Ascending aorta (tissue), 2 donors: Measurements from ENCODE around the gene STRN3. TPM values are rescaled to one million over a fixed set of nuclear protein-coding genes. Genes with fewer than 3 reads are reported as not detected.

ENCODE experiments used
- DNase-seq, 2 donors: peaks; one replicate each; pipeline ENCODE4 v3.0.0-alpha.2; 2019; ENCODE audit warnings: low spot score in 2 of 2
- H3K27ac ChIP-seq, 2 donors: fragments of 200-600 bp; sonication (generic); one replicate each; pipeline ENCODE4 v1.5.1; 2016 to 2017; ENCODE audit warnings: mild to moderate bottlenecking in 1 of 2
- H3K27me3 ChIP-seq: fragments of 200-600 bp; sonication (generic); one replicate; pipeline ENCODE4 v1.5.1; 2017
- H3K36me3 ChIP-seq, 2 donors: fragments of 200-600 bp; sonication (generic); one replicate each; pipeline ENCODE4 v1.5.1; 2016
- H3K4me1 ChIP-seq, 2 donors: fragments of 200-600 bp; sonication (generic); one replicate each; pipeline ENCODE4 v1.5.1; 2016 to 2017; ENCODE audit warnings: mild to moderate bottlenecking in 1 of 2
- H3K4me3 ChIP-seq, 2 donors: fragments of 200-600 bp; sonication (generic); one replicate each; pipeline ENCODE4 v1.5.1; 2016 to 2017; ENCODE audit warnings: mild to moderate bottlenecking in 1 of 2
- H3K9me3 ChIP-seq, 2 donors: fragments of 200-600 bp; sonication (generic); one replicate each; pipeline ENCODE4 v1.5.1; 2016
- CTCF ChIP-seq, 3 experiments: fragments of 200-600 bp in 2 of 3; fragments of 450-650 bp in 1 of 3; sonication (generic) in 2 of 3; IDR thresholded peaks; one replicate each; pipeline ENCODE4 v1.5.1; 2016 to 2019; ENCODE audit warnings: antibody characterized with exemption in 3 of 3, mild to moderate bottlenecking in 1 of 3, moderate library complexity in 1 of 3
- intact Hi-C: fragments of 100-400 bp; cut with DNase I; formaldehyde crosslinking; loops from one replicate; pipeline ENCODE4 v1.15.1; 2023
- total RNA-seq: library from RNA; depleted of rRNA; stranded (reverse); fragments of >200 nt; gene quantifications from one replicate; pipeline ENCODE4 v1.1.0, GENCODE V29; 2016

Gene STRN3
- total RNA-seq, 1 donor from 2014 or later: 38.5 TPM

DNA sequence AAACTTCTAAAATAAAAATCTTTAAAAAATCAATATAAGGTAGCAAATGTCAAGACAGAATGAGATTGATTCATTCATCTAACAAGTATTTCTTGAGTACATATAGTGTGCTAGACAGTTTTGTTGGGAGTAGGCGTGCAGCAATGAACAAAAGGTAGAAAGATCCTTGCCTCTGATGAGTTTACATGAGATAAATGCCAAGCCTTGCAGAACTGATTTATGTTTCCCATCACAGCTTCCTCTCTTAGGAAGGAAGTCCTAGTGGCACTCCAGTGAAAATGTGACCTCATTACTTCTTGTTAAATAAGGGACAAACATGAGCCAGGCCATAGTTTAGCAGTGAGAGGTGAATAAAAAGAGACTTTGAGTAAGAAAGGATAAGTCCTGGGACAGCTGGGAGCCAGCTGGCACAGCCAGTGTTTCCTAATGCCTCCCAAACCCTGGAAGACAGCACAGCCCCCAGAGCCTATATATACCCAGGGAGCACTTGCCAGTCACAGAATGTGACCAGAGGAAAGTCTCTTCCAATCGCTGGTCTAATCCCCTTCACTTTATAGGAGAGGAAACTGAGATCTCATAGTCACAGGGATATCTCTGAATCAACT lies 156.5 kb downstream of the STRN3 start:
- intact Hi-C loops: no loop called here

DNA sequence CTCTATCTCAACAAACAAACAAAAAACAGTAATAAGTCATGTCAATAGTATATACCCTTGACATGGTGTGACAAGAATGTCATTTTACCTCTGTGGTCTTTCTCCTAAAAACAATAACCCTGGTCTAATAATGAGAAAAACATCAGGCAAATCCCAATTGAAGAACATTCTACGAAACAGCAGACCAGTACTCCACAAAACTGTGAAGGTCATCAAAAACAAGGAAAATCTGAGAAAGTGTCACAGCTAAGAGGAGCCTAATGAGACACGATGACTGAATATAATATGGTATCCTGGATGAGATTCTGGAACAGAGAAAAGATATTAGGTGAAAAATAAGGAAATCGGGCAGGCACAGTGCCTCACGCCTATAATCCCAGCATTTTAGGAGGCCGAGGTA lies 157.4 kb downstream of the STRN3 start:
- intact Hi-C loops: no loop called here
- TF ChIP-seq CTCF (IDR thresholded peaks at IDR 0.05): no peak
- Histone ChIP-seq H3K9me3 (no peaks in the 10 kb centered on the region), H3K4me1 (no peaks in the 10 kb centered on the region), H3K4me3 (no peak overlapping the region), H3K27me3 (no peaks in the 10 kb centered on the region), H3K36me3 (no peaks in the 10 kb centered on the region), H3K27ac (no peak overlapping the region)
- no peak for DNase-seq

More for the DNA sequence above, 156.5 kb downstream of the STRN3 start:
- DNase-seq: no peak
- Histone ChIP-seq H3K4me3 (no peak overlapping the region), H3K9me3 (no peaks in the 10 kb centered on the region), H3K27ac (no peak overlapping the region), H3K36me3 (no peaks in the 10 kb centered on the region), H3K27me3 (peaks cover 8% of the 10 kb centered on the region), H3K4me1 (peaks cover 0 to 2% of the 10 kb centered on the region in 2 donors)
- TF ChIP-seq CTCF (IDR thresholded peaks at IDR 0.05): no peak

GRCh38 chr14:30864934-30865333 lies 161.2 kb downstream of the STRN3 start:
- no peaks in the 10 kb centered on the region for H3K4me1 ChIP-seq
- no peaks in the 10 kb centered on the region for H3K36me3 ChIP-seq
- no peak for TF ChIP-seq CTCF (IDR thresholded peaks at IDR 0.05)
- H3K27me3 ChIP-seq: no peaks in the 10 kb centered on the region
- H3K27ac ChIP-seq: no peak overlapping the region
- no peaks in the 10 kb centered on the region for H3K9me3 ChIP-seq
- intact Hi-C loops: loop anchor here (5.0 kb wide), 1 partner anchor 223 kb away; no protein-coding TSS in a partner anchor
- no peak overlapping the region for H3K4me3 ChIP-seq
- no peak for DNase-seq

GRCh38 chr14:30861200-30861599 lies 165.0 kb downstream of the STRN3 start:
- Histone ChIP-seq H3K9me3 (no peaks in the 10 kb centered on the region), H3K36me3 (no peaks in the 10 kb centered on the region), H3K4me1 (no peaks in the 10 kb centered on the region), H3K27me3 (no peaks in the 10 kb centered on the region), H3K4me3 (no peak overlapping the region), H3K27ac (no peak overlapping the region)
- DNase-seq: no peak
- intact Hi-C loops: loop anchor here (5.0 kb wide), 1 partner anchor 219 kb away; no protein-coding TSS in a partner anchor
- no peak for TF ChIP-seq CTCF (IDR thresholded peaks at IDR 0.05)

DNA sequence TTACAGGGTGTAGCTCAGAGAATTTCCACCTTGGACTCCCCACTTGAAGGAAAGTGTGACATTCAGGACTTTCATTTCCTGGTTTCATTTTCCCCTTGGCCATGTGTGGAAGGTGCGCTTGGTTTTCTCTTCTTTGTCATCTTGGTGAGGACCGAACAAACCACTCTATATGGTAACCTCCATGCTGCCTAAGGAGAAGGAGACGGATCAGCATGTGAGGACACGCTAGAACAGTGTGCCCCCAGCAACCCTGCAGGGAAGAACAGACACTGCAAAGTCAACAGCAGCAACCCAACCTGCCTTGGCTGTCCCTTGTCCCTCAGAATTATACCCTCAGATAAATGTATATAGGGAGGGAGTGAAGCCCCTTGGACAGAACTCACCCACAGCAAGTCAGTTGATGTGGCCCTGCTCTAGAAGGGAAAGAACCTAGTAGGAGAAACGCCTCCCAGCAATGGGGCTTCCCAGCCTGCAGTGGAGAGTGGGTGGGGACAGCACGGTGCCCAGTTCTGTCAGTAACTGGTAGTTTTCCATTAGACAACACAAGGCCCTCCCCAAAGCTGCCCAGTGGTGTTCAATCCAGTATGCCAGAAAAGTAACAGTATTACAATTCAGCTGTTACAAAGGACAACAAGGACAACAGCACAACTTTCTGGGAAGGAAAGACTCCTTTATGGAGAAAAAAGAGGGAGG lies 170.7 kb downstream of the STRN3 start:
- H3K9me3 ChIP-seq: no peaks in the 10 kb centered on the region
- H3K36me3 ChIP-seq: no peaks in the 10 kb centered on the region
- H3K4me3 ChIP-seq: no peak overlapping the region
- no peak for DNase-seq
- intact Hi-C loops: no loop called here
- H3K27me3 ChIP-seq: no peaks in the 10 kb centered on the region
- no peak overlapping the region for H3K27ac ChIP-seq
- no peak for TF ChIP-seq CTCF (IDR thresholded peaks at IDR 0.05)
- no peaks in the 10 kb centered on the region for H3K4me1 ChIP-seq
